HEK293 (cell line): Measurements from ENCODE around the gene OR1J1.

Experiments
- CTCF ChIA-PET: fragments of 350-600 bp; formaldehyde crosslinking; extraction: SDS; loops from one replicate; lab custom pipeline; 2021; ENCODE audit warnings: antibody characterized with exemption; lab: Yijun Ruan, JAX
- POLR2A ChIA-PET: fragments of 300-600 bp; formaldehyde crosslinking; extraction: SDS; loops from one replicate; lab custom pipeline; 2020; ENCODE audit warnings: antibody characterized with exemption, inconsistent platforms; lab: Yijun Ruan, JAX
- H3K27ac ChIP-seq: fragments of 200-500 bp; sonication (Bioruptor generic); 2 replicates; pipeline ENCODE4 v1.5.1; 2014; ENCODE audit warnings: low read depth, low read length, control low read depth, inconsistent platforms; ENCODE audit errors: extremely low read depth
- H3K36me3 ChIP-seq, 2 experiments: fragments of 200-500 bp in 1 of 2; sonication (Bioruptor generic) in 1 of 2; 1 replicate in 1 of 2; 2 replicates in 1 of 2; pipeline ENCODE4 v1.5.1; 2014 to 2017; ENCODE audit warnings: inconsistent platforms in 2 of 2, low read length in 2 of 2; ENCODE audit not compliant: control insufficient read depth in 2 of 2, insufficient read depth in 1 of 2
- H3K4me1 ChIP-seq: fragments of 200-500 bp; sonication (Bioruptor generic); 2 replicates; pipeline ENCODE4 v1.5.1; 2014; ENCODE audit warnings: mild to moderate bottlenecking, low read length, inconsistent platforms; ENCODE audit not compliant: control insufficient read depth, insufficient read depth
- H3K4me3 ChIP-seq: 2 replicates; pipeline ENCODE4 v1.5.1; 2011; ENCODE audit warnings: low read depth, mild to moderate bottlenecking, control low read depth, low read length, moderate library complexity
- H3K9me3 ChIP-seq: fragments of 200-500 bp; sonication (Bioruptor generic); 2 replicates; pipeline ENCODE4 v1.5.1; 2014; ENCODE audit warnings: low read depth, low read length, inconsistent platforms; ENCODE audit not compliant: control insufficient read depth, insufficient read depth
- ATF2 ChIP-seq: fragments of 450-650 bp; formaldehyde crosslinking; IDR thresholded peaks from 2 replicates; pipeline ENCODE4 v1.5.1; 2016; ENCODE audit warnings: missing biosample characterization, missing genetic modification characterization, low read depth
- GLI2 ChIP-seq: fragments of 450-650 bp; formaldehyde crosslinking; IDR thresholded peaks from 2 replicates; pipeline ENCODE4; 2017; ENCODE audit warnings: missing biosample characterization, missing genetic modification characterization, low read depth, borderline replicate concordance
- HOXC10 ChIP-seq: sonication (generic); formaldehyde crosslinking; IDR thresholded peaks from 2 replicates; pipeline ENCODE4 v1.8.1; 2023; ENCODE audit warnings: mild to moderate bottlenecking, missing genetic modification reagents
- MEIS1 ChIP-seq: sonication (generic); formaldehyde crosslinking; IDR thresholded peaks from 2 replicates; pipeline ENCODE4 v1.8.1; 2022; ENCODE audit warnings: missing genetic modification reagents, mild to moderate bottlenecking, borderline replicate concordance
- PRDM4 ChIP-seq: fragments of 450-650 bp; formaldehyde crosslinking; IDR thresholded peaks from 2 replicates; pipeline ENCODE4 v1.5.1; 2017; ENCODE audit warnings: missing biosample characterization, missing genetic modification characterization
- TSHZ1 ChIP-seq: fragments of 450-650 bp; formaldehyde crosslinking; IDR thresholded peaks from 2 replicates; pipeline ENCODE4 v1.5.1; 2016; ENCODE audit warnings: missing biosample characterization, missing genetic modification characterization, borderline replicate concordance
- ZNF138 ChIP-seq: fragments of 450-650 bp; formaldehyde crosslinking; IDR thresholded peaks from 2 replicates; pipeline ENCODE4 v1.5.1; 2016; ENCODE audit warnings: missing biosample characterization, missing genetic modification characterization, borderline replicate concordance
- ZNF211 ChIP-seq: fragments of 450-650 bp; formaldehyde crosslinking; IDR thresholded peaks from 2 replicates; pipeline ENCODE4 v1.5.1; 2016; ENCODE audit warnings: low read depth, missing biosample characterization, missing genetic modification characterization
- ZNF221 ChIP-seq: fragments of 450-650 bp; formaldehyde crosslinking; IDR thresholded peaks from 2 replicates; pipeline ENCODE4 v1.5.1; 2017; ENCODE audit warnings: missing biosample characterization, missing genetic modification characterization, borderline replicate concordance
- ZNF280C ChIP-seq: fragments of 450-650 bp; formaldehyde crosslinking; IDR thresholded peaks from 2 replicates; pipeline ENCODE4 v1.5.1; 2016; ENCODE audit warnings: missing biosample characterization, missing genetic modification characterization
- ZNF354C ChIP-seq: fragments of 450-650 bp; formaldehyde crosslinking; IDR thresholded peaks from 2 replicates; pipeline ENCODE4 v1.5.1; 2016; ENCODE audit warnings: missing biosample characterization, missing genetic modification characterization, low read depth, borderline replicate concordance
- ZNF394 ChIP-seq: fragments of 450-650 bp; formaldehyde crosslinking; IDR thresholded peaks from 2 replicates; pipeline ENCODE4 v1.5.1; 2016; ENCODE audit warnings: missing biosample characterization, missing genetic modification characterization, mild to moderate bottlenecking, moderate library complexity, borderline replicate concordance
- ZNF544 ChIP-seq: fragments of 450-650 bp; formaldehyde crosslinking; IDR thresholded peaks from 2 replicates; pipeline ENCODE4 v1.5.0; 2017; ENCODE audit warnings: missing biosample characterization, missing genetic modification characterization
- ZNF555 ChIP-seq: fragments of 450-650 bp; formaldehyde crosslinking; conservative IDR thresholded peaks from 2 replicates; pipeline ENCODE4 v1.5.1; 2017; ENCODE audit warnings: missing biosample characterization, mild to moderate bottlenecking, missing genetic modification characterization, inconsistent platforms
- ZNF600 ChIP-seq: fragments of 450-650 bp; formaldehyde crosslinking; IDR thresholded peaks from 2 replicates; pipeline ENCODE4 v1.5.1; 2016; ENCODE audit warnings: missing biosample characterization, missing genetic modification characterization
- ZNF639 ChIP-seq: fragments of 450-650 bp; formaldehyde crosslinking; IDR thresholded peaks from 2 replicates; pipeline ENCODE4 v1.5.1; 2016; ENCODE audit warnings: missing biosample characterization, missing genetic modification characterization

OR1J1 gene

GRCh38 chr9:122475717-122476116 lies 2.0 kb downstream of the OR1J1 start:
- POLR2A ChIA-PET = no interaction called here
- TF ChIP-seq ZNF221 (tag by site-specific recombination) = no peak
- no peak for TF ChIP-seq GLI2 (tag by site-specific recombination)
- no peak for TF ChIP-seq ZNF354C (tag by site-specific recombination)
- TF ChIP-seq ZNF394 (tag by site-specific recombination) = no peak
- no peak for TF ChIP-seq MEIS1 (CRISPR knock-in tag)
- no peak for TF ChIP-seq ZNF600 (tag by site-specific recombination)
- TF ChIP-seq ZNF544 = no peak
- TF ChIP-seq PRDM4 = no peak
- no peak for TF ChIP-seq ZNF280C (tag by site-specific recombination)
- TF ChIP-seq ZNF211 (tag by site-specific recombination) = no peak
- TF ChIP-seq ATF2 (tag by site-specific recombination) = no peak
- TF ChIP-seq ZNF138 (tag by site-specific recombination) = no peak
- no peak for TF ChIP-seq ZNF555 (tag by site-specific recombination)
- TF ChIP-seq TSHZ1 (tag by site-specific recombination) = no peak
- TF ChIP-seq ZNF639 (tag by site-specific recombination) = no peak
- TF ChIP-seq HOXC10 (CRISPR knock-in tag) = no peak
- no peak overlapping the region for H3K4me3 ChIP-seq
- H3K4me1 ChIP-seq = no peaks in the 10 kb centered on the region
- H3K36me3 ChIP-seq = no peaks in the 10 kb centered on the region
- H3K9me3 ChIP-seq = no peaks in the 10 kb centered on the region
- H3K27ac ChIP-seq = no peak overlapping the region
- CTCF ChIA-PET = interaction anchor here (0.7 to 1.4 kb wide), 3 partner anchors 10 to 331 kb away, joined by 3 to 5 read pairs (median 3); no protein-coding TSS in a partner anchor
